ENCODE measurements around the gene TFAP2B.

The TFAP2B gene

DNA sequence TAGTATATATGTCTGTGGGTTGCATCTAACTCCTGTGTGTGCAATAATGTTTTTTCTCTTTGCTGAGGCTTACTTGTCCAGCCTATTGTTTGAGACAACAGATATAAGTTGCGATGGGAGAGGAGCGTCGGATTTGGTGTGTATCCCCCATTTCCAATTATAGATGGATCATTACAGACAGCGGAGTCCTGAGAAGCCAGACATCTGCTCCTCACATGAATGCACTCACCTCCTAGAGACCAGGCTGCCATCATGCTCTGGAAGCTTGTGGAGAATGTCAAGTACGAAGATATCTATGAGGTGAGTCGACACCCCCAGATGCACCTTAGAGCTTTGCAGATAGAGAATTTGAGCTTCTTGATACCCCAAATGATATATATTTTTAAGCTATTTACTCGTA, at the start of gene TFAP2B:
TFAP2B (plus strand) TSS at position 199 of the 400 bp plus-strand sequence; CDS start at position 220, 21 bp downstream.
- no peak for DNase-seq

DNA sequence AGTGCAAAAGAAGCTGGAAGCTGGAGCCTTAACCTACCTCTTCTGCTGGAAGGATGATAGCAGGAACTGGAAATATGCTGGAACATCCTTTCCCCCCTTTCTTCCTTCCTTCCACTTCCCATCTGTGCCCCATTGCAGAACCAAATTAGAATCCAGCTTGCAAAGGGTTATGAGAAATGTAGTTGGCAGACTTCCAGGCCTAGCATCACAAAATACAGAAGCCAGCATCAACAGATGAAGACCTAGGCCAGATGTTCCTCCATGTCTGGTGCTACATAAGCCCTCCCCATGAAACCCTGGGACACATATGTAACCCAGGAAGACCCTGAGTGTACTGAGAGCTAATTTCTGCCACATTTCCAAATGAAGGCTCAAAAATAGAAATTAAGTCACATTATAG, 40.0 kb upstream of the TFAP2B start:
- DNase-seq, result no peak

DNA sequence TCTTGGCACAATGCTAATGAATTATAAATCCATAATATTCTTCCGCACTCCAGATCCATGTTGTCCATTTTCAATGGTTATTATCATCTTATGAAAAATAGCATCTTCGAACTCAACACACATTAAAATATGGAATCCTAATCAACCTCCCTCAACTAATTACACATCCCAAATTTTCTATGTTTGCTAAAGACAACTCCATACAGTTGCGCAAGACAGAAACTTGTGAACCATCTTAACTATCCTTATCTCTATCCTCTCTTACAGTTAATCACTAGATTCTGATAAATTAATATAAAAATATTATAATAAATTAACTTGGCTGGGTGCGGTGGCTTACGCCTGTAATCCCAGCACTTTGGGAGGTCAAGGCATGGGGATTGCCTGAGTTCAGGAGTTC, 38.3 kb upstream of the TFAP2B start:
- no peak for DNase-seq

DNA sequence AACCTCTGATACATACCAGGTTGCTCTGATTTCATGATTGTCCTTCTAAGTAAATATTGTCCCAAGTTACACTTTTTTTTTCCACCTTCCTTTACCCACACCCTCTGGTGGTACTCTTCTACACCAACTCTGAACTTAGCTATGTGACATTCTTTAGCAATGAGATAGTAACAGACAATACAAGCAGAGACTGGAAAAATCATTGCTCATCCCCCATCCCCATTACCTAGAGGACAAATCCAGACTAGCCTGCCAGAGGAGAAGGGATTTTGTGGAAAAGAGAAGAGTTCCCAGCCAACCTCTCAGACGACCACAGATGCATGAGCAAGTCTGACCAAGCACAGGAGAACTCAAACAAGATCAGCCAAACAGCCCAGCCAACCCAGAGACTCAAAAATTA, 32.8 kb upstream of the TFAP2B start:
- DNase-seq, result no peak

DNA sequence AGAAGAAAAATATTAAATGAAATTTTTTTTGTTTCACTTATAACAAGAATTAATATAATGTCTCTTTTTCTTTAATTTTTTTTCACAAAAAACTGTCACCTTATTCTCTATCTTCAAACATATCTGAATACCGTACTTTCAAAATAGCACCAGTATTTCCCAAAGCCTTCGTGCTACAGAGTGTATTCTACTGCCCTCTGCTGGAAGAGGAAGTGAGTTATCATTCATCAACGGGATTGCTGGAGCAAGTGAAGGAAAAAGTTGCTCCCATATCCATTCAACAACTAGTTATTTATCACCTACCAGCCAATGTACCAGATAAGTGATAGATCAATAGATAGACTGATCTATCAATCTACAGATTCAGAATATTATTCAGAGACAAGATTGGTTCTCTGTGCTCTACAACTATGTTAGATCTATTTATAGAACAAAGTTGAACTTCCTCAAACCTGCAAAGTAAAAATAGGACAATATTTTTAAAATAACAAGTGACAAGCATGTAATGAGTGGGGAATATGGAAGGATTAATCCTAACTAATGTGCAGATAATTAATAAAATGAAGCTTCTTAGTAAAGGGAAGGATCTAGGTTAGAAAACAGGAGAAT, 26.7 kb upstream of the TFAP2B start:
- no peak for DNase-seq

- DNase-seq, result no peak
Observed at GRCh38 chr6:50792771-50793170, 25.9 kb upstream of the TFAP2B start.

GRCh38 chr6:50795574-50795973, 23.1 kb upstream of the TFAP2B start:
- DNase-seq, result no peak

DNA sequence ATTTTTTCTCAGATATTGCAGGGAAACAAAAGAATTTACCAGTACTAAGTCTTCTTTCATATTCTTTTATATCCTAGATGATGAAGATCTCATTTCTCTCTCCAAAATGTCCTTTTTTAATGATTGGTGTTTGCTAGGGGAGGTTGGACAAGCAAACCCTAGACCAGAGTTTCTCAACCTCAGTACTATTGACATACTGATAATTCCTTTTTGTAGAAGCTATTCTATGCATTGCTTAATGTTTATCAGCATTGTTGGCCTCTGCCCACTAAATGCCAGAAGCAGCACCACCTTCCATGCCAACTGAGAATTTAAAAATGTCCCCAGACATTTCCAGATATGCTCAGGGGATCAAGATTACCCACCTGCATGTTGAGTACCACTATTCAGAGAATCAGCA, 14.4 kb upstream of the TFAP2B start:
- no peak for DNase-seq

GRCh38 chr6:50807035-50807434, 11.6 kb upstream of the TFAP2B start:
- DNase-seq, result no peak

- DNase-seq, result no peak
Observed at GRCh38 chr6:50815436-50816114, 3.1 kb upstream of the TFAP2B start.

- peak; percentile 53 for DNase-seq
Observed at GRCh38 chr6:50816115-50816675, 2.5 kb upstream of the TFAP2B start.

GRCh38 chr6:50816947-50817645, 1.6 kb upstream of the TFAP2B start:
- DNase-seq, result no peak

DNA sequence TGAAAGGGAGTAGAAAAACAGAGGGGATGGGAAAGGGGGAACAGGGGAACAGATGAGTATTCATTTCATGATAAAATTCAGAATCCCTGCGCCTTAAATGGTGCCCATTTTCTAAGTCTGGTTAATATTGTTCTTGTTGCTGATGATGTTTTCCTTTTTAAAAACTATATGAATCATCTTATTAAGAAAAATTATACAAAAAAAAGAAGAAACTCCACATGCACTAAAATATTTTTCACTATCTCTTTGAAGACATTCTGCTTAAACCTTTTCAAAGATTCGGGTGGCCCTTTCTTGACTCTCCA, 1.1 kb upstream of the TFAP2B start:
- DNase-seq, result no peak

DNA sequence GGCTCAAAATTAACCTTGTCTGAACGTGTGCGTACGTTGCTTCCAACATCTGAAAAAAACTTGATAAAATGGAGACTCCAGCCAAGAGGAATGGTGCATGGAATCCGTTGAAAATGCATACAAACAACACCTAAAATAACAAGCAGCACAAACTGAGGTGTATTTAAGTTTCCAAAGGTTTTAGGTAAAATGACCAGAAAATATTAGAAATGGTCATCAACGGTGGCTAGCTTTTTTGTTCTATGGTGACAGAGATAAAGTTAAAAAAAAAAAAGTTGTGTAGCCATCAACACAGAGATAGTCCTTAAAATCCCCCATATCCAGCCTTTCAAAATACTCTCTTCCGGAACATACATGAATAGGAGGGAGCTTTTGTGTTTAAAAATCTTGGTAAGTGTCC, 651 bp upstream of the TFAP2B start:
- no peak for DNase-seq

DNA sequence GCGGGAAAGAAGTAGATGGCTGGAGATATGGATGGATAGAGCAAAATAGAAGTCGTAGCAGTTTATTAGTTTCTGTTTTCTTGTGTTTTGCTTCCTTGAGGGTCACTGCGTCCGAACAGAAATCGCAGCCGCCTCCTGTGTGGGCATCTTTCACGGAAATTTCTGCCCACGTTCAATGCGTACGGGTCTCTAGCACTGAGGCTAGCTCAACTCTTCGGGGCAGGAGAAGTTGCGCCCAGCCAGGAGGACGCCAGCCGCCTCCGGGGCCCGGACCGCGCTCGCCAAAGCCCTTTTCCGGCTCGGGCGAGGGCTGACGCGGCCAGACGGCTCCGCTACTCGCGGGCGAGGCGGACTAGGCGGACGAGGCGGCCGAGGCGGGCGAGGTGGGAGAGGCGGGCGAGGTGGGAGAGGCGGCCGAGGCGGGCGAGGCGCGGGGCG, 814 bp downstream of the TFAP2B start:
- no peak for DNase-seq

GRCh38 chr6:50819904-50820868, 1.5 kb downstream of the TFAP2B start:
- DNase-seq, result no peak

DNA sequence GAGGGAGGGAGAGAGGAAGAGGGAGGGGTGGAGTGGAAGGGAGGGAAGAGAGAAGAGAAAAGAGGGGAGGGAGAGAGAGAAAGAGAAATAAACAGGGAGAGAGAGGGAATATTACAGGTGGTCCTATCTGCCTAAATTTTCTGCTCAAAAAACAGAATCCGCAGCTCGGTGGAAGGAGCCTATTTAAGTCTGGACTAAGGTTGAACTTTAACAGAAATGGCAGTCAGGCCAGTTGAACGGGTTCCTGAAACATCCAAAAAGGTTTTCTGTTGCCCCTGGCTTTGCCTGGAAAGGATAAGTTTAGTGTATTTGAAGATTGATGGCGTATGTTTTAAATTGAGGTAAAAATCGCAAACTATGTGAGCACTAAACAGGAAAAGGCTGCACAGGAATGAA, 2.2 kb downstream of the TFAP2B start:
- DNase-seq, result no peak

- no peak for DNase-seq
Observed at GRCh38 chr6:50821441-50822077, 2.9 kb downstream of the TFAP2B start.

- no peak for DNase-seq
Observed at GRCh38 chr6:50822078-50822476, 3.4 kb downstream of the TFAP2B start.

DNA sequence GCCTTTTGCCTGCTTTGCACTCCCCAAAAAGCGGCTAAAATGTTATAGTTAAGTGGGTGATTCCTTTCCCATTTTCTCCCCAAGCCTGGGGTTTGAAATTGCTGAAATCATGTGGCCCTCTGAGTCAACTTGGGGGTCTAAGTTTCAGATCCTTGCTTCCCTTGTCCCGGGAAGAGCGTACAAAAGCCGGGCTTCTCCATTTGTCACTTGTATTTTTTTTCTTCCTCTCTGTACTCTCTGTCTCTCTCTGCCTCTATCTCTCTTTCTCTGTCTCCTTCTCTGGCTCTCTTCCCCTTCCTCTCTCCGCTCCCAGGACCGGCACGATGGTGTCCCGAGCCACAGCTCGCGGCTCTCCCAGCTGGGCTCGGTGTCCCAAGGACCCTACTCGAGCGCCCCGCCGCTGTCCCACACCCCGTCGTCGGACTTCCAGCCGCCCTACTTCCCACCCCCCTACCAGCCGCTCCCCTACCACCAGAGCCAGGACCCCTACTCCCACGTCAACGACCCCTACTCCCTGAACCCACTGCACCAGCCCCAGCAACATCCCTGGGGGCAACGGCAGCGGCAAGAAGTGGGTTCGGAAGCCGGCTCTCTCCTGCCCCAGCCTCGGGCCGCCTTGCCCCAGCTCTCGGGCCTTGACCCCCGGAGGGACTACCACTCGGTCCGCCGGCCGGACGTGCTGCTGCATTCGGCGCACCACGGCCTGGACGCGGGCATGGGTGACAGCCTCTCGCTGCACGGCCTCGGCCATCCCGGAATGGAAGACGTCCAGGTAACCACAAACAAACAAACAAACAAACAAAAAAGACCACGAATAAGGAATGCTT, 4.6 kb downstream of the TFAP2B start:
- no peak for DNase-seq

DNA sequence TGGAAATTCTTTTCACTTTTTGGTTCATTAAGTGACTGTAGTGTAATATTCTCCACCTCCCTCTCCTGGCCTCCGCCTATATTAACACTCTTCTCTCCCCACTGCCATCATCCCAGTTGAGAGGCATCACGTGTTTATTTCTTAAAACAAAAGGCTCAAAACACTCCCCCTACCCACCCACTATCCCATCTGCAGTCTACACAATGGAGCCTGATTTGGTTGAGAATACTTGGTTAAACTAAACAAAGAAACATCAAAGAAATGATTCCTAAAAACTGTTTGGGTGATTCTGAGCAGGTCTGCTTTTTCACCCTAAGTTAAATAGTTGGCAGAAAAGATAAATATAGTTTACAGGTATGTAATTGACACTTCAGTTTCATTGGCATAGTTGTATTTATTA, 5.9 kb downstream of the TFAP2B start:
- DNase-seq, result no peak

Data from stimulated activated CD4-positive, alpha-beta T cell treated with anti-CD3 and anti-CD28 coated beads, Interleukin-4, amount 100 ng/mL, for 1 hour (primary cell).